Ovary (tissue), 9 donors: ENCODE data around the gene ANGPT4. TPM values are rescaled to one million over a fixed set of nuclear protein-coding genes. Genes with fewer than 3 reads are reported as not detected.

Experiments used
- DNase-seq, 5 donors: peaks; one replicate each; pipeline ENCODE4 v3.0.0-alpha.2; 2019 to 2020
- H3K27ac ChIP-seq, 2 donors: fragments of 200-600 bp; one replicate each; pipeline versions ENCODE4 v1.5.1 to v1.8.0; 2019 to 2022
- H3K27me3 ChIP-seq: fragments of 200-600 bp; one replicate; pipeline ENCODE4 v1.8.0; 2022
- H3K36me3 ChIP-seq: fragments of 200-600 bp; sonication (generic); one replicate; pipeline ENCODE4 v1.5.1; 2019
- H3K4me1 ChIP-seq: one replicate; pipeline ENCODE4 v1.8.1; 2013; ENCODE audit warnings: mild to moderate bottlenecking, moderate library complexity; ENCODE audit not compliant: insufficient read depth
- H3K4me3 ChIP-seq: fragments of 200-600 bp; sonication (generic); one replicate; pipeline ENCODE4 v1.5.1; 2017
- H3K9me3 ChIP-seq, 2 donors: fragments of 200-600 bp in 1 of 2; sonication (generic) in 1 of 2; one replicate each; pipeline versions ENCODE4 v1.5.1 to v1.8.1; 2013 to 2019; ENCODE audit warnings: mild to moderate bottlenecking in 1 of 2, moderate library complexity in 1 of 2
- EP300 ChIP-seq: sonication (generic); formaldehyde crosslinking; IDR thresholded peaks from one replicate; pipeline ENCODE4 v1.6.1; 2017; ENCODE audit warnings: antibody characterized with exemption
- POLR2A ChIP-seq: fragments of 450-650 bp; IDR thresholded peaks from one replicate; pipeline ENCODE4 v1.6.1; 2017; ENCODE audit warnings: antibody characterized with exemption, mild to moderate bottlenecking, moderate library complexity
- WGBS, 3 donors: extraction: QIAGEN DNeasy Blood & Tissue Kit in 1 of 3; methylation state at CpG; one replicate each; pipeline versions ENCODE4 v1.1.5 to v1.1.7; 2013 to 2017; 5-methylcytosine and 5-hydroxymethylcytosine counted together
- intact Hi-C, 4 donors: fragments of 100-400 bp; cut with DNase I; formaldehyde crosslinking; loops; one replicate each; pipeline versions ENCODE4 v1.11.0 to v1.15.1; 2022 to 2023
- polyA plus RNA-seq, 2 donors: library from polyadenylated mRNA; stranded (reverse); fragments of 200-250 nt in 1 of 2; fragments of 350-450 nt in 1 of 2; fragmentation: Illumina TruSeq in 1 of 2; extraction: RNeasy Lipid Tissue Mini Kit (QIAGEN cat#74804) in 1 of 2; gene quantifications; one replicate each; pipeline ENCODE4 v1.2.3, GENCODE V29; 2013 to 2014
- total RNA-seq, 7 donors: library from RNA; depleted of rRNA in 2 of 7; stranded (reverse); fragments of >200 nt in 2 of 7; fragmentation: NEBNext Ultra II Directional in 3 of 7; extraction: Animal tissue kit (Norgen Biotek cat#: 25700) in 3 of 7; gene quantifications; one replicate each; pipeline versions ENCODE4 v1.1.0 to v1.2.4, GENCODE V29; 2016 to 2023
- TF ChIP-seq, protein P1 (sequence below), 3 donors: fragments of 450-650 bp in 2 of 3; fragments of 200-600 bp in 1 of 3; IDR thresholded peaks; one replicate each; pipeline versions ENCODE4 v1.5.1 to v1.8.0; 2016 to 2022; ENCODE audit warnings: antibody characterized with exemption in 3 of 3, mild to moderate bottlenecking in 1 of 3
- donor health status: DM: no; HTN: no; CAD: no; lungs with moderate emphysema.
- donor health status: DM: no; HTN: no; CAD: no.
- donor health status: Bipolar disorder and iron deficiency.
- donor health status: DM: yes; HTN: yes; CAD: no.
- donor health status: DM: no; HTN: no; CAD: no.
- donor health status: DM: yes; HTN: yes; CAD: no.

The ANGPT4 gene
- total and polyA plus RNA-seq, 9 donors: 0.58 to 10.7 (median 2.0) TPM

GRCh38 chr20:831956-832355, 84.2 kb downstream of the ANGPT4 start:
- TF ChIP-seq POLR2A: no peak
- TF ChIP-seq EP300: no peak
- TF ChIP-seq, protein P1, sequence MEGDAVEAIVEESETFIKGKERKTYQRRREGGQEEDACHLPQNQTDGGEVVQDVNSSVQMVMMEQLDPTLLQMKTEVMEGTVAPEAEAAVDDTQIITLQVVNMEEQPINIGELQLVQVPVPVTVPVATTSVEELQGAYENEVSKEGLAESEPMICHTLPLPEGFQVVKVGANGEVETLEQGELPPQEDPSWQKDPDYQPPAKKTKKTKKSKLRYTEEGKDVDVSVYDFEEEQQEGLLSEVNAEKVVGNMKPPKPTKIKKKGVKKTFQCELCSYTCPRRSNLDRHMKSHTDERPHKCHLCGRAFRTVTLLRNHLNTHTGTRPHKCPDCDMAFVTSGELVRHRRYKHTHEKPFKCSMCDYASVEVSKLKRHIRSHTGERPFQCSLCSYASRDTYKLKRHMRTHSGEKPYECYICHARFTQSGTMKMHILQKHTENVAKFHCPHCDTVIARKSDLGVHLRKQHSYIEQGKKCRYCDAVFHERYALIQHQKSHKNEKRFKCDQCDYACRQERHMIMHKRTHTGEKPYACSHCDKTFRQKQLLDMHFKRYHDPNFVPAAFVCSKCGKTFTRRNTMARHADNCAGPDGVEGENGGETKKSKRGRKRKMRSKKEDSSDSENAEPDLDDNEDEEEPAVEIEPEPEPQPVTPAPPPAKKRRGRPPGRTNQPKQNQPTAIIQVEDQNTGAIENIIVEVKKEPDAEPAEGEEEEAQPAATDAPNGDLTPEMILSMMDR (IDR thresholded peaks at IDR 0.05): no peak
- no peak overlapping the region for H3K4me3 ChIP-seq
- WGBS, 3 donors: 94 to 99% (median 95%) methylated on average over 3 of the region's 3 CpGs
- H3K36me3 ChIP-seq: no peaks in the 10 kb centered on the region
- peaks cover 6% of the 10 kb centered on the region for H3K4me1 ChIP-seq
- intact Hi-C loops: no loop called here
- no peaks in the 10 kb centered on the region for H3K9me3 ChIP-seq
- no peak overlapping the region for H3K27ac ChIP-seq
- DNase-seq: no peak
- H3K27me3 ChIP-seq: no peaks in the 10 kb centered on the region

DNA sequence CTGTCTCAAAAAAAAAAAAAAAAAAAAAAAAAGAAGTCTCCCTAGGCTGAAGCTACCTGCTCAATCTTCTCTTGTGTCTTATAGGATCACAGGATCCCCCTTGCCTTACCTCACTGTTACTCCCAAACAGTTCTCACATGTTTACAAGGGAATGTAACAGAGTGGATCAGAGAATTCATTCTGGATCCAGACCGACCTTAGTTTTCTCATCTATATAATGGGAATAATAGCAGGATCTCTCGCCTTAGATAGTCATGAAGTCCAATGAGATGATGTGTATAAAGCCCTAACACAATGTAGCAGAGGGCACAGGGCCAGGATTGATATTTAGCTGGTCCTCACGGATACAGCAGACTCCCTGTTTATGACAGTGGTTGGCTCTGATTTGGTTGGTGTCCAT, 84.9 kb downstream of the ANGPT4 start:
- no peaks in the 10 kb centered on the region for H3K9me3 ChIP-seq
- H3K36me3 ChIP-seq: no peaks in the 10 kb centered on the region
- no peaks in the 10 kb centered on the region for H3K27me3 ChIP-seq
- 75 to 89% (median 83%) methylated on average over 3 of the region's 3 CpGs for WGBS, 3 donors
- no peak for DNase-seq
- no peak for TF ChIP-seq POLR2A
- TF ChIP-seq, protein P1 (IDR thresholded peaks at IDR 0.05): no peak
- no peak for TF ChIP-seq EP300
- no peak overlapping the region for H3K27ac ChIP-seq
- intact Hi-C loops: no loop called here
- H3K4me3 ChIP-seq: no peak overlapping the region
- H3K4me1 ChIP-seq: peaks cover 6% of the 10 kb centered on the region

- DNase-seq: no peak
- intact Hi-C loops: no loop called here
- Histone ChIP-seq H3K36me3 (no peaks in the 10 kb centered on the region), H3K27ac (no peak overlapping the region), H3K27me3 (no peaks in the 10 kb centered on the region), H3K4me1 (no peaks in the 10 kb centered on the region), H3K9me3 (no peaks in the 10 kb centered on the region), H3K4me3 (no peak overlapping the region)
- TF ChIP-seq POLR2A (no peak), EP300 (no peak)
- TF ChIP-seq, protein P1 (IDR thresholded peaks at IDR 0.05): no peak
- WGBS, 3 donors: 63 to 67% (median 63%) methylated on average over 8 of the region's 8 CpGs
These were observed 86.1 kb downstream of the ANGPT4 start for GRCh38 chr20:830011-830521.

GRCh38 chr20:829551-829950, 86.6 kb downstream of the ANGPT4 start:
- Histone ChIP-seq H3K4me3 (no peak overlapping the region), H3K9me3 (no peaks in the 10 kb centered on the region), H3K27me3 (no peaks in the 10 kb centered on the region), H3K4me1 (no peaks in the 10 kb centered on the region), H3K36me3 (no peaks in the 10 kb centered on the region), H3K27ac (no peak overlapping the region)
- intact Hi-C loops: no loop called here
- TF ChIP-seq EP300 (no peak), POLR2A (no peak)
- TF ChIP-seq, protein P1 (IDR thresholded peaks at IDR 0.05): no peak
- WGBS, 3 donors: 94 to 98% (median 94%) methylated on average over 2 of the region's 2 CpGs
- DNase-seq: no peak
